ENCODE data around the gene CPNE1. TPM values are rescaled to one million over a fixed set of nuclear protein-coding genes. Genes with fewer than 3 reads are reported as not detected.

CPNE1 gene
- total RNA-seq, 4 donors from 2014 or later: 80.6 to 166 (median 131) TPM

DNA sequence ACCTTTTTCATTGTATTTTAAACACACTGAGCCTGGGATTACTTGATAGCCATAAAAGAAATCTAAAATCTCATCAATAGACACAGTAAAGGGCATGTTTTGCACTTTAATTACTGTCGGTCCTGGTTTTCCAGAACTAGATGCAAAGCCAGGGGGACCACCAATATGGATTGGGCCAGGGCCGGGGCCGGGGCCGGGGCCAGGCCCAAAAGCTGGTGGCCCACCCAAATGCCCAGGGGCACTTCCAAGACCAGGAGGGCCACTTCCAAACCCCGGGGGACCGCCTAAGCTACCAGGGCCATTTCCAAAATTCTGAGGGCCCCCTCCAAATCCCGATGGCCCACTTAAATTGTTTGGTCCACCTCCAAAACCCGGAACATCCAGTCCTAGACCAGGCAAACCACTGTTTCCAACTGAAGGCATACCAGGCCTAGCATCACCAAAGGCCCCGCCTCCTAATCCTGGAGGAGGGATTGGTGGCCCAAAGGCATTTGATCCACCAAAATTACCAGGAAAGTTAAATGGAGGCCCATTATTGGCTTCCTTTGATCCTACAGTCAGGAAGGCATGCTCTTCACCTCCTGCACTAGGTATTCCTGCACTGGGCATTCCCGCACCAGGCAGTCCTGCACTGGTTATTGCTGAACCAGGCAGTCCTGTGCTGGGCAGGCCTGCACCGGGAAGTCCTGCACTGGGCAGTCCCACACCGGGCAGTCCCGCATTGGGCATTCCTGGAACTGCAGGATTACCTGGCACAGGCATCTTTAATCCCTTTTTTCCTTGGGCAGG lies 11.9 kb downstream of the CPNE1 start:
- DNase-seq: no peak

DNA sequence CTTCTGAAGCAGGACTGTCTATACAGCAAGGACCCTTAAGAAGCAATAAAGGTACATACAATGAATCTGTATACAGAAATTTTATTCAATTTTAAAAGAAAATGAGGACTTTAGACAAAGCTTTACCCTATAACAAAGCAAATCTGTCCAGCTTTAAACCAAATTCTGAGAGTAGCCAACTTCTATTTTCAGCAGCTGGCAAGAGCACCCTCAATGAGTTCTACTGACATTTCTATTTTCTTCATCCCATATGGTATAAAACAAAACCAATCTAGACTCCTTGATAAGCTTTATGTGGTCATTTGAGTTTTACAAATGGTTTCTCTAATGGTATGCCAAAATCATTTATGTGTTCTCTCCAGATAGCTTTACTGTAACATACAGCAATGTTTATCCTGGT lies 12.7 kb downstream of the CPNE1 start:
- no peak overlapping the region for H3K4me3 ChIP-seq (replicated peaks in 1 of 3)
- H3K27me3 ChIP-seq: no peaks in the 10 kb centered on the region
- no peaks in the 10 kb centered on the region for H3K9me3 ChIP-seq
- no peak overlapping the region for H3K27ac ChIP-seq
- intact Hi-C loops (cut with DNase I): no loop called here
- peaks cover 17 to 21% of the 10 kb centered on the region in 2 donors for H3K36me3 ChIP-seq
- no peak for TF ChIP-seq POLR2A (IDR thresholded peaks at IDR 0.05)
- TF ChIP-seq, protein P1, sequence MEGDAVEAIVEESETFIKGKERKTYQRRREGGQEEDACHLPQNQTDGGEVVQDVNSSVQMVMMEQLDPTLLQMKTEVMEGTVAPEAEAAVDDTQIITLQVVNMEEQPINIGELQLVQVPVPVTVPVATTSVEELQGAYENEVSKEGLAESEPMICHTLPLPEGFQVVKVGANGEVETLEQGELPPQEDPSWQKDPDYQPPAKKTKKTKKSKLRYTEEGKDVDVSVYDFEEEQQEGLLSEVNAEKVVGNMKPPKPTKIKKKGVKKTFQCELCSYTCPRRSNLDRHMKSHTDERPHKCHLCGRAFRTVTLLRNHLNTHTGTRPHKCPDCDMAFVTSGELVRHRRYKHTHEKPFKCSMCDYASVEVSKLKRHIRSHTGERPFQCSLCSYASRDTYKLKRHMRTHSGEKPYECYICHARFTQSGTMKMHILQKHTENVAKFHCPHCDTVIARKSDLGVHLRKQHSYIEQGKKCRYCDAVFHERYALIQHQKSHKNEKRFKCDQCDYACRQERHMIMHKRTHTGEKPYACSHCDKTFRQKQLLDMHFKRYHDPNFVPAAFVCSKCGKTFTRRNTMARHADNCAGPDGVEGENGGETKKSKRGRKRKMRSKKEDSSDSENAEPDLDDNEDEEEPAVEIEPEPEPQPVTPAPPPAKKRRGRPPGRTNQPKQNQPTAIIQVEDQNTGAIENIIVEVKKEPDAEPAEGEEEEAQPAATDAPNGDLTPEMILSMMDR (IDR thresholded peaks at IDR 0.05): no peak
- no peak for DNase-seq
- H3K4me1 ChIP-seq: peaks cover 10 to 14% of the 10 kb centered on the region in 2 donors

More for the DNA sequence above, 11.9 kb downstream of the CPNE1 start:
- Histone ChIP-seq H3K27me3 (no peaks in the 10 kb centered on the region), H3K9me3 (no peaks in the 10 kb centered on the region), H3K4me3 (replicated peaks in 1 of 3) (no peak overlapping the region), H3K27ac (no peak overlapping the region), H3K36me3 (peaks cover 17 to 21% of the 10 kb centered on the region in 2 donors), H3K4me1 (peaks cover 19 to 21% of the 10 kb centered on the region in 2 donors)
- 98 to 100% methylated on average over 11 to 13 of the region's 13 CpGs for WGBS, 2 donors
- intact Hi-C loops (cut with DNase I): no loop called here
- no peak for TF ChIP-seq POLR2A (IDR thresholded peaks at IDR 0.05)
- TF ChIP-seq, protein P1 (IDR thresholded peaks at IDR 0.05): no peak

DNA sequence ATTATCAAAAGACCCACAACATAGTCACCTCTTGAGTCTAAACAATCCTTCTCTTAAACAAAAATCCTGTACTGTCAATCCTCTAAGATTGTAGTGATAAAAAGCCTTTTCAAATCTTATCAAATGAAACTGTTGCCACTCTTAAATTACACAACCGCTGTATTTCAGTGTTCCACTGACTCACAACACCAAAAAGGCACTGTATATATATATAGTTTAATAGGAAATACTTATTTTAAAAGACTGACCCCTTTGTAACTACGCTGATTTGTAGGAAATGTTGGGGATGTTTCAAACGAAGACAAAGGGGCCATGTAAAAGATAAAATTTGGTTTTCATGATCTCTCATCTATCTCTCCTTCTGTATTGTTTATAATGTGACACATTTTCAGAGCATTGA lies 14.1 kb downstream of the CPNE1 start:
- WGBS, 2 donors: 90 to 91% methylated on average over 3 of the region's 3 CpGs
- Histone ChIP-seq H3K27me3 (no peaks in the 10 kb centered on the region), H3K27ac (no peak overlapping the region), H3K9me3 (no peaks in the 10 kb centered on the region), H3K4me1 (peaks cover 9 to 14% of the 10 kb centered on the region in 2 donors), H3K36me3 (peaks cover 17 to 21% of the 10 kb centered on the region in 2 donors), H3K4me3 (replicated peaks in 1 of 3) (no peak overlapping the region)
- no peak for DNase-seq
- intact Hi-C loops (cut with DNase I): no loop called here
- TF ChIP-seq, protein P1 (IDR thresholded peaks at IDR 0.05): no peak
- TF ChIP-seq POLR2A (IDR thresholded peaks at IDR 0.05): no peak

DNA sequence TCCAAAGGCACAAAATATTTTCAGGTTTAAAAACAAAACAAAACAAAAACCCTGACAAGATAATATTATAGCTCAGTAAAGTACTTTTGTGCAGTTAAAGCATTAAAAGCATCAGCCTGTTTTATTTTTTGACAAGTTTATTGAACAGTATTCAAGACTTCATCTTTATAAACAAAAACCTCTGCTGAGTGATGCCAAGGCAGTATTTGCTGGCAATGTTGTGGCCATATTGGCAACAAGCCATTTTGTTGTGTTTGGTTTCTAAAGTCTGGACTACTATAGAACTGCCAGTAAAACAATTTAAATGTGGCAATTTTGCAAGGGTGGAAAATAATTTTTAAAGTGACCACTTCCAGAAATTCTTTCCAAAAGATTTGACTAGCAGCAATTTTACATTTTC lies 15.9 kb downstream of the CPNE1 start:
- no peaks in the 10 kb centered on the region for H3K9me3 ChIP-seq
- H3K27ac ChIP-seq: no peak overlapping the region
- H3K4me1 ChIP-seq: peaks cover 9 to 14% of the 10 kb centered on the region in 2 donors
- peak; percentile 8 to 17 for DNase-seq
- H3K36me3 ChIP-seq: peaks cover 8 to 10% of the 10 kb centered on the region in 2 donors
- TF ChIP-seq, protein P1 (IDR thresholded peaks at IDR 0.05): no peak
- no peak for TF ChIP-seq POLR2A (IDR thresholded peaks at IDR 0.05)
- H3K27me3 ChIP-seq: no peaks in the 10 kb centered on the region
- H3K4me3 ChIP-seq (replicated peaks in 1 of 3): no peak overlapping the region
- intact Hi-C loops (cut with DNase I): no loop called here

DNA sequence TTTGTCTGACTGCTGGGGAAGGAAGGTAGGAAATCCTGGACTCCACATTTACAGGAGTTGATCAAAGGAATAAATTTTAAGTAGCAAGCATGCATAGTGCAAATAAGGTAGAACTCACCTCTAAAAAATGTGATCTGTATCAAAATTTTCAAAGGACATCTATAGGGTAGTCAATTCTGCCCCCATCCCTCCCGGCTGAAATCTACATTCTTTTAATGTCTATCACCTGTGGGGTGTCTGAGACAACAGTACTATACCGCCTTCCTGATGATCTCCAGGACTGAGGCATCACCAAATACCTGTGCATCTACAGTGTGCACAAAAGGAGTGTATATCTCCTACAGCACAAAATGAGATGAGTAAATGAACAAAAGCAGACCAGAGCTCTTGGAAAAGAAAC lies 19.9 kb downstream of the CPNE1 start:
- Histone ChIP-seq H3K9me3 (no peaks in the 10 kb centered on the region), H3K4me1 (peaks cover 9 to 14% of the 10 kb centered on the region in 2 donors), H3K27me3 (no peaks in the 10 kb centered on the region), H3K4me3 (replicated peaks in 1 of 3) (no peak overlapping the region), H3K36me3 (no peaks in the 10 kb centered on the region), H3K27ac (no peak overlapping the region)
- TF ChIP-seq, protein P1 (IDR thresholded peaks at IDR 0.05): no peak
- TF ChIP-seq POLR2A (IDR thresholded peaks at IDR 0.05): no peak
- intact Hi-C loops (cut with DNase I): no loop called here
- WGBS, 2 donors: 81 to 88% methylated on average over 2 of the region's 2 CpGs
- DNase-seq: no peak
